ENCODE measurements around the gene AHCYL2. TPM values are rescaled to one million over a fixed set of nuclear protein-coding genes. Genes with fewer than 3 reads are reported as not detected.

AHCYL2 gene
- polyA plus RNA-seq, 1 experiment = 7.8 TPM

DNA sequence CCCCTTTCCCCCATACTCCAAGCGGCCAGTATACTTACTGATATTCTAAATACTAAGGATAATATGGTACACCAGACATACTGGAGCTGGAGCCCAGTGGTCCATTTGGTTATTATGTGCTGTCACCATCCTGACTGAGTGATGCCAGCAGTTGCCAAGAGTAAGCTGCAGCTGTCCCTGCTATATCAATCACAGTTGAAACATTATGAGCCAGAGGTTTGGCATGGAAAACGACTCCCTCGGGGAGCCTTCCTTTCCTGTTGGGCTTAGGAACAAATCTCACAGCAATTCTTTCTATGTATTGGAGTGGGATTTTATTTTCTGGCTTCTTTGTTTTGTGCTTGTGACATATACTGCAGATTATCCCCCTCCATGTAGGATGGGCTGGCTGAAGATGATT lies 242.0 kb downstream of the AHCYL2 start:
- DNase-seq (ENCODE audit: low read depth) = no peak
- Histone ChIP-seq H3K27me3 (ENCODE audit: control insufficient read depth, insufficient read depth, low read length) (no peaks in the 10 kb centered on the region), H3K4me3 (ENCODE audit: low read depth, low read length) (no peak overlapping the region), H3K36me3 (ENCODE audit: control insufficient read depth, insufficient read depth, low read length) (no peaks in the 10 kb centered on the region)
- CTCF ChIA-PET = interaction anchor here (3.4 kb wide), 1 partner anchor 99 kb away, joined by 20 read pairs; no protein-coding TSS in a partner anchor
- TF ChIP-seq, protein P1, sequence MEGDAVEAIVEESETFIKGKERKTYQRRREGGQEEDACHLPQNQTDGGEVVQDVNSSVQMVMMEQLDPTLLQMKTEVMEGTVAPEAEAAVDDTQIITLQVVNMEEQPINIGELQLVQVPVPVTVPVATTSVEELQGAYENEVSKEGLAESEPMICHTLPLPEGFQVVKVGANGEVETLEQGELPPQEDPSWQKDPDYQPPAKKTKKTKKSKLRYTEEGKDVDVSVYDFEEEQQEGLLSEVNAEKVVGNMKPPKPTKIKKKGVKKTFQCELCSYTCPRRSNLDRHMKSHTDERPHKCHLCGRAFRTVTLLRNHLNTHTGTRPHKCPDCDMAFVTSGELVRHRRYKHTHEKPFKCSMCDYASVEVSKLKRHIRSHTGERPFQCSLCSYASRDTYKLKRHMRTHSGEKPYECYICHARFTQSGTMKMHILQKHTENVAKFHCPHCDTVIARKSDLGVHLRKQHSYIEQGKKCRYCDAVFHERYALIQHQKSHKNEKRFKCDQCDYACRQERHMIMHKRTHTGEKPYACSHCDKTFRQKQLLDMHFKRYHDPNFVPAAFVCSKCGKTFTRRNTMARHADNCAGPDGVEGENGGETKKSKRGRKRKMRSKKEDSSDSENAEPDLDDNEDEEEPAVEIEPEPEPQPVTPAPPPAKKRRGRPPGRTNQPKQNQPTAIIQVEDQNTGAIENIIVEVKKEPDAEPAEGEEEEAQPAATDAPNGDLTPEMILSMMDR (IDR thresholded peaks at IDR 0.05; ENCODE audit: insufficient read depth, low read depth, low read length) = no peak
- POLR2A ChIA-PET = no interaction called here

DNA sequence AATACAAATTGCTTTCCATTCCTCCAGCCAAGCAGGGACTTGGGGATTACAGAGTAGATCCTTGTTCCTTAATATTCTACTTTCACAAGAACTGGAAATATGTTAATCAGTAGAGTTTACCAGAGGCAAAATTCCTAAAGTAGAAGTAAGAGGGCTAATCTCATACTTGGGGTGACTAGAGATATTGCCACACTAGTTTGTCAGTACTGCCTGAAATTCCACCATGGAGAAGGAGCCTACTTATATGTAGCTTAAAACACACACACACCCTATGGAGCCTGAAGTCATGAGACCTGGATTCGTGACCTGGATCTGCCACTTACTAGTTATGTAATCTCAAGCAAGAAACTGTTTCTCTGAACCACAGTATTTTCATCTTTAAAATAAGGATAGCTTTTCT lies 243.3 kb downstream of the AHCYL2 start:
- H3K4me3 ChIP-seq (ENCODE audit: low read depth, low read length) = no peak overlapping the region
- peak; percentile 14 for DNase-seq (ENCODE audit: low read depth)
- ChIA-PET POLR2A (no interaction called here), CTCF (interaction anchor here (0.7 to 8.0 kb wide), 6 partner anchors 14 to 250 kb away, joined by 3 to 154 read pairs (median 4); no protein-coding TSS in a partner anchor)
- H3K27me3 ChIP-seq (ENCODE audit: control insufficient read depth, insufficient read depth, low read length) = no peaks in the 10 kb centered on the region
- TF ChIP-seq, protein P1 (IDR thresholded peaks at IDR 0.05; ENCODE audit: insufficient read depth, low read depth, low read length) = no peak
- no peaks in the 10 kb centered on the region for H3K36me3 ChIP-seq (ENCODE audit: control insufficient read depth, insufficient read depth, low read length)

DNA sequence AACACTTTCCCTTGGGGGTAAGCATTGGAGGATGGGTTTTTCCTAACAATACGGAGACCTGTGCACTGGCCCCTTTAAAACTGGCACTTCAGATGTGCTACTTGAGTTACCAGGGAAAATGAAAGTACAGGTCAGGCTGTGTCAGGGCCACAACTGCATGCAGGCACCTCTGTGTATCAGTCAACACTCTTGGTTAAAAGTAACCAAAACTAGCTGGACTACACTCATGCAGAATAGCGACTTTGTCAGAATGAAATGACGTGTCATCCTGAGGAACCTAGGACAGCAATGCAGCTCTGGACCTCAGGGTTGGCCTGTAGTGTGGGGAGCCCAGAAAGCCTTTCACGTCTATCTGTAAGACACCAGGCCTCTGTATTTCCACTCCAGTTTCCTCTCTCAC lies 243.7 kb downstream of the AHCYL2 start:
- Histone ChIP-seq H3K27me3 (ENCODE audit: control insufficient read depth, insufficient read depth, low read length) (no peaks in the 10 kb centered on the region), H3K36me3 (ENCODE audit: control insufficient read depth, insufficient read depth, low read length) (no peaks in the 10 kb centered on the region), H3K4me3 (ENCODE audit: low read depth, low read length) (no peak overlapping the region)
- CTCF ChIA-PET = interaction anchor here (0.7 to 8.0 kb wide), 7 partner anchors 15 to 250 kb away, joined by 3 to 154 read pairs (median 4); no protein-coding TSS in a partner anchor
- POLR2A ChIA-PET = interaction anchor here (0.6 kb wide), 1 partner anchor 29 kb away, joined by 3 read pairs; no protein-coding TSS in a partner anchor
- TF ChIP-seq, protein P1 (IDR thresholded peaks at IDR 0.05; ENCODE audit: insufficient read depth, low read depth, low read length) = no peak
- no peak for DNase-seq (ENCODE audit: low read depth)

DNA sequence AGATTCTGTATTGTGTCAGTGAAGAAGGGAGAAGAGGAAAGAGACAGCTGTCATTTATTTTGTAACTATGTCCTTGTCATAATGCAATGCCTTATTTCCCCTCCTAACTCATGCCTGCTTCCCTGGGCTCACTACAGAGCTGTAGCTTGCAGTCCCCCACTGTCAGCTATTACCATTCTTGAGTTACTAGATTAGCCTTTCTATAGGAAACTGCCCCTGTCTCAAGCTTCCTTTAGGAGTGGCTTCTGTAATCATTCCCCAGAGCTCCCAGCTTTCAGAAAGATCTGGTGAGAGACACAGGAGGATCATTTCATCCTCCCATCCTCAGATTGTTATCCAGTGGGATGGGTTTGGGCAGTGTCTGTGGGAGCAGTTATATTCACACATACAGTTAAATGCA lies 245.1 kb downstream of the AHCYL2 start:
- TF ChIP-seq, protein P1 (IDR thresholded peaks at IDR 0.05; ENCODE audit: insufficient read depth, low read depth, low read length) = no peak
- H3K27me3 ChIP-seq (ENCODE audit: control insufficient read depth, insufficient read depth, low read length) = no peaks in the 10 kb centered on the region
- H3K4me3 ChIP-seq (ENCODE audit: low read depth, low read length) = no peak overlapping the region
- POLR2A ChIA-PET = interaction anchor here (0.5 kb wide), 1 partner anchor 138 kb away, joined by 3 read pairs; no protein-coding TSS in a partner anchor
- CTCF ChIA-PET = interaction anchor here (0.6 to 8.0 kb wide), 7 partner anchors 11 to 541 kb away, joined by 3 to 154 read pairs (median 4); no protein-coding TSS in a partner anchor
- no peaks in the 10 kb centered on the region for H3K36me3 ChIP-seq (ENCODE audit: control insufficient read depth, insufficient read depth, low read length)
- no peak for DNase-seq (ENCODE audit: low read depth)

DNA sequence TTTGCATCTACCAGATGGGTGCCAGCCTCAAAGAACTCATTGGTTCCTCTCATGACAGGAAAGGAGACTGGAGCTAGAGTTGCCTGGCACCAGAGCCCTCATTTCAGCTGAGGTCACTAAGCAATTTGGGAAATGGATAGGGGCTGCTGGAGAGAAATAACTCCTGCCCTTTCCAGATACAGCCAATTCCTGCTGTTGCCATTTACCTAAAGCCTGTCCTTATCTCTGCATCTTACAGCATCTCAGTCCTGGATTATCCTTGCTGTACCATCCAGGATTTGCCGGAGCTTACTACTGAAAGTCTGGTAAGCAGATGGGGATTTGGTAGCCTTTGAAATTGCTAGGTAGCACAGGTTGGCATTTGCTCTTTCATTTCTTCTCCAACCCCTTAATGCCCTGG lies 245.6 kb downstream of the AHCYL2 start:
- no peak for DNase-seq (ENCODE audit: low read depth)
- no peaks in the 10 kb centered on the region for H3K27me3 ChIP-seq (ENCODE audit: control insufficient read depth, insufficient read depth, low read length)
- TF ChIP-seq, protein P1 (IDR thresholded peaks at IDR 0.05; ENCODE audit: insufficient read depth, low read depth, low read length) = no peak
- H3K4me3 ChIP-seq (ENCODE audit: low read depth, low read length) = no peak overlapping the region
- no peaks in the 10 kb centered on the region for H3K36me3 ChIP-seq (ENCODE audit: control insufficient read depth, insufficient read depth, low read length)
- ChIA-PET POLR2A (no interaction called here), CTCF (interaction anchor here (0.6 to 8.0 kb wide), 8 partner anchors 39 to 541 kb away, joined by 3 to 154 read pairs (median 4); no protein-coding TSS in a partner anchor)
